ENCODE results near the gene CCDC14.
"Not testable (repeated sequence)": the region's sequence is repeated elsewhere in the genome, so short reads cannot be mapped to it uniquely, and the experiment has no call there.

Gene CCDC14

GRCh38 chr3:123966799-123967198 is 5.8 kb upstream of the CCDC14 start:
- FAIRE-seq: not testable (repeated sequence)

GRCh38 chr3:123964793-123965192 is 3.8 kb upstream of the CCDC14 start:
- not testable (repeated sequence) for FAIRE-seq

GRCh38 chr3:123961508-123961856 is 453 bp upstream of the CCDC14 start:
- no peak for FAIRE-seq

- FAIRE-seq: no peak
Measured at GRCh38 chr3:123953735-123954134, 7.3 kb downstream of the CCDC14 start.

GRCh38 chr3:123952844-123953520 is 8.0 kb downstream of the CCDC14 start:
- no peak for FAIRE-seq

- FAIRE-seq: no peak
Measured at GRCh38 chr3:123951522-123952447, 9.2 kb downstream of the CCDC14 start.

GRCh38 chr3:123949641-123950040 is 11.4 kb downstream of the CCDC14 start:
- no peak for FAIRE-seq

- FAIRE-seq: no peak
Measured at GRCh38 chr3:123948449-123948848, 12.6 kb downstream of the CCDC14 start.

- FAIRE-seq: peak; percentile 21
Measured at GRCh38 chr3:123947482-123947881, 13.5 kb downstream of the CCDC14 start.

- FAIRE-seq: no peak
Measured at GRCh38 chr3:123941542-123941941, 19.5 kb downstream of the CCDC14 start.

- FAIRE-seq: peak; percentile 12
Measured at GRCh38 chr3:123941121-123941520, 19.9 kb downstream of the CCDC14 start.

GRCh38 chr3:123939706-123940105 is 21.3 kb downstream of the CCDC14 start:
- no peak for FAIRE-seq

- peak; percentile 85 for FAIRE-seq
Measured at GRCh38 chr3:123936400-123936799, 24.6 kb downstream of the CCDC14 start.

- no peak for FAIRE-seq
Measured at GRCh38 chr3:123935830-123936229, 25.2 kb downstream of the CCDC14 start.

GRCh38 chr3:123934250-123934649 is 26.8 kb downstream of the CCDC14 start:
- FAIRE-seq: no peak

- FAIRE-seq: no peak
Measured at GRCh38 chr3:123930445-123930844, 30.6 kb downstream of the CCDC14 start.

GRCh38 chr3:123929325-123929724 is 31.7 kb downstream of the CCDC14 start:
- FAIRE-seq: no peak

- FAIRE-seq: peak; percentile 63
Measured at GRCh38 chr3:123926396-123926795, 34.6 kb downstream of the CCDC14 start.

- no peak for FAIRE-seq
Measured at GRCh38 chr3:123920868-123921267, 40.2 kb downstream of the CCDC14 start.

GRCh38 chr3:123920383-123920782 is 40.6 kb downstream of the CCDC14 start:
- FAIRE-seq: no peak

GRCh38 chr3:123919353-123919752 is 41.7 kb downstream of the CCDC14 start:
- FAIRE-seq: no peak

GRCh38 chr3:123914829-123915228 is 46.2 kb downstream of the CCDC14 start:
- no peak for FAIRE-seq

GRCh38 chr3:123909785-123910184 is 51.2 kb downstream of the CCDC14 start:
- FAIRE-seq: no peak

GRCh38 chr3:123907720-123908119 is 53.3 kb downstream of the CCDC14 start:
- no peak for FAIRE-seq
